PC-3 (cell line): Measurements from ENCODE around the gene SCAPER. TPM values are rescaled to one million over a fixed set of nuclear protein-coding genes. Genes with fewer than 3 reads are reported as not detected.

Source experiments
- ATAC-seq: fragments of 200-7000 bp; cut with Tn5 transposase; 2 replicates; pipeline ENCODE4 v1.9.1; 2020; ENCODE audit warnings: mild to moderate bottlenecking, moderate library complexity
- BruUV-seq: library from RNA; stranded (reverse); fragments of 400-500 nt; replicated peaks from 2 replicates; lab custom pipeline; 2021; lab: Mats Ljungman, UMichigan
- CTCF ChIA-PET: fragments of 300-600 bp; sonication (Branson Sonifier 250); formaldehyde crosslinking; loops from one replicate; lab custom pipeline; 2022; ENCODE audit warnings: antibody characterized with exemption; lab: Charles Lee
- POLR2A ChIA-PET: fragments of 300-600 bp; sonication (Branson Sonifier 250); formaldehyde crosslinking; loops from one replicate; lab custom pipeline; 2022; ENCODE audit warnings: antibody characterized with exemption; ENCODE audit not compliant: unreplicated experiment; lab: Charles Lee
- DNase-seq: peaks from one replicate; pipeline ENCODE4 v3.0.0-alpha.2; 2015
- H2AFZ ChIP-seq: fragments of 300-600 bp; sonication (generic); 2 replicates; pipeline ENCODE4 v1.6.0; 2016; ENCODE audit warnings: antibody characterized with exemption, low read length
- H3F3A ChIP-seq: fragments of 300-600 bp; sonication (generic); one replicate; pipeline ENCODE4 v1.6.0; 2017; ENCODE audit warnings: antibody characterized with exemption, low read length, control low read depth, mild to moderate bottlenecking; ENCODE audit not compliant: unreplicated experiment
- H3K27ac ChIP-seq: fragments of 300-600 bp; sonication (generic); 2 replicates; pipeline ENCODE4 v1.5.1; 2016; ENCODE audit warnings: mild to moderate bottlenecking, low read length
- H3K27me3 ChIP-seq: fragments of 300-600 bp; sonication (generic); 2 replicates; pipeline ENCODE4 v1.6.1; 2016; ENCODE audit warnings: low read length, mixed read lengths
- H3K36me3 ChIP-seq: fragments of 300-600 bp; sonication (generic); 2 replicates; pipeline ENCODE4 v1.6.1; 2016; ENCODE audit warnings: low read depth, mixed run types, low read length, mixed read lengths
- H3K4me1 ChIP-seq: fragments of 300-600 bp; sonication (generic); 2 replicates; pipeline ENCODE4 v1.5.1; 2016; ENCODE audit warnings: low read length; ENCODE audit not compliant: insufficient read depth
- H3K4me2 ChIP-seq: fragments of 300-600 bp; sonication (generic); 2 replicates; pipeline ENCODE4 v1.6.0; 2016; ENCODE audit warnings: low read length
- H3K4me3 ChIP-seq: fragments of 300-600 bp; sonication (generic); 2 replicates; pipeline ENCODE4 v1.5.1; 2016; ENCODE audit warnings: mild to moderate bottlenecking, low read length, mixed read lengths
- H3K79me2 ChIP-seq: fragments of 300-600 bp; sonication (generic); 2 replicates; pipeline ENCODE4 v1.6.1; 2017; ENCODE audit warnings: low read length, mixed read lengths
- H3K9ac ChIP-seq: fragments of 300-600 bp; sonication (generic); 2 replicates; pipeline ENCODE4 v1.6.0; 2016; ENCODE audit warnings: mild to moderate bottlenecking, low read length
- H3K9me2 ChIP-seq: fragments of 300-600 bp; sonication (generic); replicated peaks from 2 replicates; pipeline ENCODE4 v1.6.1; 2016; ENCODE audit warnings: mixed run types, low read length, mixed read lengths
- H3K9me3 ChIP-seq: fragments of 300-600 bp; sonication (generic); 2 replicates; pipeline ENCODE4 v1.6.1; 2016; ENCODE audit warnings: low read length, mixed read lengths
- H4K20me1 ChIP-seq: fragments of 300-600 bp; sonication (generic); 2 replicates; pipeline ENCODE4 v1.6.1; 2016; ENCODE audit warnings: low read length, mixed read lengths
- CTCF ChIP-seq: fragments of 300-600 bp; sonication (generic); conservative IDR thresholded peaks from 2 replicates; pipeline ENCODE4 v1.5.1; 2017; ENCODE audit warnings: antibody characterized with exemption, low read depth, mild to moderate bottlenecking, low read length
- EZH2 ChIP-seq: fragments of 300-600 bp; sonication (generic); IDR thresholded peaks from one replicate; pipeline ENCODE4 v1.6.1; 2017; ENCODE audit warnings: antibody characterized with exemption, mild to moderate bottlenecking, low read length; ENCODE audit not compliant: unreplicated experiment
- EZH2phosphoT487 ChIP-seq: fragments of 300-600 bp; sonication (generic); IDR thresholded peaks from 2 replicates; pipeline ENCODE4 v1.6.1; 2018; ENCODE audit warnings: mild to moderate bottlenecking, antibody characterized with exemption, low read length, borderline replicate concordance
- intact Hi-C: fragments of 100-400 bp; cut with micrococcal nuclease; formaldehyde crosslinking; loops from 2 replicates; pipeline ENCODE4 v1.9.0; 2023
- total RNA-seq: library from RNA; depleted of rRNA; stranded (reverse); fragments of >200 nt; gene quantifications from 2 replicates; pipeline ENCODE4 v1.2.3, GENCODE V29; 2014

The SCAPER gene
- total RNA-seq, 1 experiment from 2014 or later = 6.0 TPM

DNA sequence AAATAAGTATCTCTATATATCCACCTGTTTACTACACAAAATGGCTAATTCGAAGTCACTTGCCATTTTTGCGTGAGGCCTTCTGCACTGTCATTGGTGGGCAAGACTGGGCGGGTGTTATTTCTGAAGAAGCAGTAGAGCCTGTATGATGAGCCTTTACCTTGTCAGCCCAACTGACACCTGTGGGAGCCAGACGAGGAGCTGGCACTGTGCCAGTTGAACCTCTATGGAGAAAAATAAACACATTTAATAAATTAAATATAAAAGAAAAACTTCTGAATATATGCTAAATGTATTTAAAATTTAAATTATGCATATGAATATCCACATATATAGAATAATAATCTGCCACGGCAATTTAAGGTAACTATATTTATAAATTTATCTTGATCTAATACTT is 109.9 kb downstream of the SCAPER start:
- Histone ChIP-seq H3K27ac (no peak overlapping the region), H3K4me1 (no peaks in the 10 kb centered on the region), H3K36me3 (no peaks in the 10 kb centered on the region), H3K27me3 (no peaks in the 10 kb centered on the region), H3F3A (no peaks in the 10 kb centered on the region), H3K9me2 (no peaks in the 10 kb centered on the region), H3K4me3 (no peak overlapping the region), H2AFZ (no peak overlapping the region), H3K9ac (no peak overlapping the region), H3K4me2 (no peak overlapping the region), H4K20me1 (no peaks in the 10 kb centered on the region), H3K9me3 (no peaks in the 10 kb centered on the region), H3K79me2 (no peaks in the 10 kb centered on the region)
- POLR2A ChIA-PET = no interaction called here
- no peak for DNase-seq
- TF ChIP-seq CTCF = no peak
- no peak for TF ChIP-seq EZH2phosphoT487
- no peak for TF ChIP-seq EZH2
- intact Hi-C loops = no loop called here
- no TSS peak for BruUV-seq
- ATAC-seq = no peak
- CTCF ChIA-PET = no interaction called here

DNA sequence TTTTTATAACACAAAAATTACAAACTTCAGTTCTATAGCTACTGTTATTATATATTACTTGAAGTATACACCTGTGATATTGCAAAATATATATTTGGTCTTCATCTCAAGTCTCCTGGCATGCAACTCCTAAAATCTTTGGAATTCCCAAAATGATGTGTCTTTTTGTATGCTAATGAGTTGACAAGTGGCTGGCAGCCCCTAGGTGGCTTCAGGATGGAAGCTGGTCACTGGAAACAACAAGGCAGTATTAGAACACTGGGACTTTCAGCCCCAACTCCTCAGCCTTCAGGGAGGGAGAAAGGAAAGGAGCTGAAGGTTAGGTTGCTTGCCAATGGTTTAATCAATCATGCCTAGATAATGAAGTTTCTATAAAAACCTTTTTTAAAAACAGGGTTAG is 112.0 kb downstream of the SCAPER start:
- ChIA-PET CTCF (no interaction called here), POLR2A (no interaction called here)
- intact Hi-C loops = no loop called here
- no peaks in the 10 kb centered on the region for H3K27me3 ChIP-seq
- no peak overlapping the region for H3K27ac ChIP-seq
- H4K20me1 ChIP-seq = no peaks in the 10 kb centered on the region
- no peaks in the 10 kb centered on the region for H3K9me2 ChIP-seq
- no peaks in the 10 kb centered on the region for H3K36me3 ChIP-seq
- no TSS peak for BruUV-seq
- no peak for ATAC-seq
- DNase-seq = no peak
- no peaks in the 10 kb centered on the region for H3K79me2 ChIP-seq
- H2AFZ ChIP-seq = no peak overlapping the region
- H3K9me3 ChIP-seq = no peaks in the 10 kb centered on the region
- no peak overlapping the region for H3K4me2 ChIP-seq
- no peaks in the 10 kb centered on the region for H3K4me1 ChIP-seq
- no peaks in the 10 kb centered on the region for H3F3A ChIP-seq
- H3K9ac ChIP-seq = no peak overlapping the region
- no peak overlapping the region for H3K4me3 ChIP-seq
- TF ChIP-seq EZH2 (no peak), EZH2phosphoT487 (no peak), CTCF (no peak)

DNA sequence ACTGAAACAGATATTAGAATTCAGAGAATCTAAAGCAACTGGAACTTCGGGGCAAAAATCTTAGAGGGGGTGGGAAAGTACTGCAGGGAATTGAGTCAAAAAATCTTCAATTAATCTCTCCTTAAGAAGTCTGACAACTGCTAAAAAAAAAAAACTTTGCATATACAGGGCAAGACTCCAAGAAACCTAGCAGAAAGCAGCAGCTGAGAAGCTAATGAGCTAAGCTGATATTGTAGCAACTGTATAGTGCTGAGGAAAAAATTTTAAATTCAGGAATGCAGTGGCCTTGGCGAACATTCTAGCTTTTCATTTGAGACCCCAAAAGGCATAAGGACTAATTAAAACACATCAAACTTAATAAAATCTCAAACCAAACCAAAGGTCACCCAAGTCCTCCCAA is 113.6 kb downstream of the SCAPER start:
- DNase-seq (no peak), ATAC-seq (no peak)
- ChIA-PET CTCF (no interaction called here), POLR2A (no interaction called here)
- Histone ChIP-seq H3K9me3 (no peaks in the 10 kb centered on the region), H3F3A (no peaks in the 10 kb centered on the region), H3K9ac (no peak overlapping the region), H2AFZ (no peak overlapping the region), H3K4me1 (no peaks in the 10 kb centered on the region), H4K20me1 (no peaks in the 10 kb centered on the region), H3K36me3 (no peaks in the 10 kb centered on the region), H3K4me3 (no peak overlapping the region), H3K9me2 (no peaks in the 10 kb centered on the region), H3K27me3 (no peaks in the 10 kb centered on the region), H3K4me2 (no peak overlapping the region), H3K27ac (no peak overlapping the region), H3K79me2 (no peaks in the 10 kb centered on the region)
- no TSS peak for BruUV-seq
- intact Hi-C loops = no loop called here
- TF ChIP-seq EZH2 (no peak), CTCF (no peak), EZH2phosphoT487 (no peak)
